ENCODE measurements around the gene PRSS57.

GRCh38 chr19:688214-688613, 7.0 kb downstream of the PRSS57 start:
- TF ChIP-seq EZH2 (IDR thresholded peaks at IDR 0.05): no peak
- TF ChIP-seq POLR2AphosphoS5 (IDR thresholded peaks at IDR 0.05; ENCODE audit: borderline replicate concordance, low read depth, low read length): no peak
- TF ChIP-seq FOXP2 (optimal IDR thresholded peaks at IDR 0.05; ENCODE audit: control extremely low read depth, extremely low read length, insufficient read depth): no peak
